Tibial artery (tissue), 4 donors: Measurements from ENCODE around the gene CHRNA9.
"Not testable (repeated sequence)": the region's sequence is repeated elsewhere in the genome, so short reads cannot be mapped to it uniquely, and the experiment has no call there.

Source experiments
- DNase-seq, 2 donors: peaks; one replicate each; pipeline ENCODE4 v3.0.0-alpha.2; 2019
- H3K27ac ChIP-seq, 2 donors: fragments of 200-600 bp; sonication (generic) in 1 of 2; 1 replicate in 1 of 2; 2 replicates in 1 of 2; pipeline ENCODE4 v1.5.1; 2018 to 2019; ENCODE audit warnings: mild to moderate bottlenecking in 1 of 2
- H3K27me3 ChIP-seq, 2 donors: fragments of 200-600 bp; sonication (generic) in 1 of 2; one replicate each; pipeline versions ENCODE4 v1.5.1 to v1.6.0; 2016 to 2019
- H3K36me3 ChIP-seq, 3 donors: fragments of 200-600 bp; sonication (generic) in 2 of 3; one replicate each; pipeline ENCODE4 v1.5.1; 2016 to 2019; ENCODE audit warnings: mild to moderate bottlenecking in 2 of 3
- H3K4me1 ChIP-seq, 4 donors: fragments of 200-600 bp; sonication (generic) in 2 of 4; 1 replicate in 3 of 4; 2 replicates in 1 of 4; pipeline ENCODE4 v1.5.1; 2016 to 2019
- H3K4me3 ChIP-seq, 2 donors: fragments of 200-600 bp; sonication (generic) in 1 of 2; 1 replicate in 1 of 2; 2 replicates in 1 of 2; pipeline ENCODE4 v1.5.1; 2018 to 2019; ENCODE audit warnings: mild to moderate bottlenecking in 2 of 2
- H3K9me3 ChIP-seq, 3 donors: fragments of 200-600 bp; sonication (generic) in 1 of 3; one replicate each; pipeline ENCODE4 v1.5.1; 2016 to 2019
- CTCF ChIP-seq, 2 experiments: fragments of 200-600 bp in 1 of 2; fragments of 450-650 bp in 1 of 2; IDR thresholded peaks; one replicate each; pipeline ENCODE4 v1.5.1; 2017 to 2019; ENCODE audit warnings: antibody characterized with exemption in 2 of 2, mild to moderate bottlenecking in 1 of 2, moderate library complexity in 1 of 2
- intact Hi-C: fragments of 100-400 bp; cut with DNase I; formaldehyde crosslinking; loops from one replicate; pipeline ENCODE4 v1.15.0; 2023; ENCODE audit warnings: low total_unique reads

CHRNA9 gene

GRCh38 chr4:40334591-40335524, at the start of gene CHRNA9:
Gene CHRNA9, plus strand, starts transcription at chr4:40335333. Its CDS starts 135 bp downstream, at chr4:40335468.
- DNase-seq: no peak
- no peaks in the 10 kb centered on the region for H3K36me3 ChIP-seq

DNA sequence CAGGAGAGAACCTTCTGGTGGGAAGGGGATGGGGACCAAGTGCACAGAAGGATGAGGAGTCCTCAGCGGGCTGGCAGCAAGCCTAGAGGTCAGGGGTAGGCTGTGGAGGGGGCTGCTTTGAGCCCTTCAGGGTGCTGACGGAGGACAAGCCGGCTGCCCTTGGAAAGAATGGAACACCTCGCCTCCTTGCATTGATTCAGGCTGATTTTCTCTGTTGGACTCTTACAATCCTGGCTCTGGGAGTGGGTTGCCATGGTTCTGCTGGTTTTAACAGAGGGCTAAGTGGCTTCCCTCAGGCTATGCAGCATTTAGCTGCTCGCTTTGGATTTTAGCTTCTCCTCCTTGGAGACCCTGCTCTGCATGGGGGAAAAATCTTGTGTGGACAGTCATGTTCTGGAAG, 49.4 kb upstream of the CHRNA9 start:
- no peaks in the 10 kb centered on the region for H3K4me1 ChIP-seq
- H3K27me3 ChIP-seq: peaks cover 0 to 3% of the 10 kb centered on the region in 2 donors
- no peak for DNase-seq
- no peak overlapping the region for H3K27ac ChIP-seq
- TF ChIP-seq CTCF (IDR thresholded peaks at IDR 0.05): no peak
- H3K9me3 ChIP-seq: no peaks in the 10 kb centered on the region
- no peak overlapping the region for H3K4me3 ChIP-seq
- no peaks in the 10 kb centered on the region for H3K36me3 ChIP-seq
- intact Hi-C loops: no loop called here

More at GRCh38 chr4:40334591-40335524, at the start of gene CHRNA9:
- Histone ChIP-seq H3K4me1 (no peaks in the 10 kb centered on the region), H3K27me3 (peaks cover 0 to 4% of the 10 kb centered on the region in 2 donors), H3K27ac (no peak within 1 kb of the TSS), H3K4me3 (no peak within 1 kb of the TSS), H3K9me3 (no peaks in the 10 kb centered on the region)
- no peak for TF ChIP-seq CTCF (IDR thresholded peaks at IDR 0.05)
- intact Hi-C loops: no loop called here

- no peak for TF ChIP-seq CTCF (IDR thresholded peaks at IDR 0.05)
- DNase-seq: no peak
- Histone ChIP-seq H3K4me1 (no peaks in the 10 kb centered on the region), H3K27me3 (peaks cover 0 to 3% of the 10 kb centered on the region in 2 donors), H3K9me3 (no peaks in the 10 kb centered on the region), H3K27ac (no peak overlapping the region), H3K36me3 (no peaks in the 10 kb centered on the region), H3K4me3 (no peak overlapping the region)
- intact Hi-C loops: no loop called here
Observed at GRCh38 chr4:40288566-40288965, 46.6 kb upstream of the CHRNA9 start.

DNA sequence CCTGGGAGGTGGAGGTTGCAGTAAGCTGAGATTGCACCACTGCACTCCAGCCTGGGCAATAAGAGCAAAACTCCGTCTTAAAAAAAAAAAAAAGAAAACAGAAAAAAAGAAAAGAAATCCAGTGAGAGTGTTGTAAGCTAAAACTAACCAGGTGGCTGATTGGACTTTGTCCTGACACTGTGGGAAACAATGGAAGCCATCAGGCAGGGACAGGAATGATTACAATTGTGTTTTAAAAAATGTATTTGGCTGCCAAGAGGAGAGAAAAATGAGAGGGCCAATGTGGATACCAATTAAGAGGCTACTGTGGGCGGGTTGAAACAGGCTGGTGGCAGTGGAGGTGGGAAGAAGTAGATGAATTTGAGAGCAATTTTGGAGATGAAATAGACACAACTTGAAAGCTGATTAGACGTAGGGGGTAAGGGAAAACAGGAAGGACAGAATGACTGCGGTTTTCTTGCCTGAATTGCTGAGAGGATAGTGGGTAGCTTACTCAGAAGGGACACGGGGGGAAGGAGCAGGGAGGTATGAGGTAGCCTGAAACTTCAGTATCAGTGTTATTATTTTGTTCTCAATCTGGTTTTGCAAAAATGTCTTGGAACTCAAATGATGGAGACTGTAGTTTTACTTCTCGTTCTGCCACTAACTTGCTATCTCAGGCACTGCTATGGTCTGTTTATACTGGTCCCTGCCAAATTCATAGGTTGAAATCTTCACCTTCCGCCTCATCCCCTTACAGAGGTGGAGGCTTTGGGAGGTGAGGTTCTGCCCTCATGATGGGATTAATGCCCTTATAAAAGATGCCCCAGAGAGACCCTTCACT, 45.6 kb upstream of the CHRNA9 start:
- no peaks in the 10 kb centered on the region for H3K4me1 ChIP-seq
- DNase-seq: no peak
- no peak overlapping the region for H3K4me3 ChIP-seq
- no peaks in the 10 kb centered on the region for H3K9me3 ChIP-seq
- peaks cover 0 to 3% of the 10 kb centered on the region in 2 donors for H3K27me3 ChIP-seq
- intact Hi-C loops: no loop called here
- TF ChIP-seq CTCF (IDR thresholded peaks at IDR 0.05): no peak
- no peak overlapping the region for H3K27ac ChIP-seq
- H3K36me3 ChIP-seq: no peaks in the 10 kb centered on the region

GRCh38 chr4:40290611-40291186, 44.4 kb upstream of the CHRNA9 start:
- H3K27ac ChIP-seq, DNase-seq, intact Hi-C loops, H3K9me3 ChIP-seq, H3K36me3 ChIP-seq, H3K4me3 ChIP-seq, H3K4me1 ChIP-seq, H3K27me3 ChIP-seq: not testable (repeated sequence)
